ENCODE data around the gene TRIP13.
"Not testable (repeated sequence)": the region's sequence is repeated elsewhere in the genome, so short reads cannot be mapped to it uniquely, and the experiment has no call there.

Gene TRIP13

DNA sequence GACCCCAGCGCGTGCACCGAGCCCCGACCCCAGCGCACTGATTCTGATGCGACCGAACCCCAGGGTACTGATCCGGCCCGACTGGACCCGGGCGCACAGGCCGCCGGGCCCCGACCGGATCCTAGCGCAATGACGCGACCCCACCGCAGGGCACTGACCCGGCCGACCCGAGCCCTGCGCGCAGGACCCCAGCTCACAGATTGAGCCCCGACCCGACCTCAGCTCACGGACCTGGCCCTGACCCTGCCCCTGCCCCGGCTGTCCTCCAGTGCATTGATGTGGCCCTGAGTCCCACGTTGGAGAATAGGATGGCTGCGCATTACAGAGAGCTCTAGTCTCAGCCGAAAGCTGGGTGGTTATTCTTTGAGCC is 438 bp downstream of the TRIP13 start:
- no peak for DNase-seq

- DNase-seq, result no peak
Observed at GRCh38 chr5:893711-894110, 1.0 kb downstream of the TRIP13 start.

- no peak for DNase-seq
Observed at GRCh38 chr5:900781-901180, 8.1 kb downstream of the TRIP13 start.

- DNase-seq, result no peak
Observed at GRCh38 chr5:902129-902916, 9.6 kb downstream of the TRIP13 start.

- no peak for DNase-seq
Observed at GRCh38 chr5:903756-904096, 11.0 kb downstream of the TRIP13 start.

DNA sequence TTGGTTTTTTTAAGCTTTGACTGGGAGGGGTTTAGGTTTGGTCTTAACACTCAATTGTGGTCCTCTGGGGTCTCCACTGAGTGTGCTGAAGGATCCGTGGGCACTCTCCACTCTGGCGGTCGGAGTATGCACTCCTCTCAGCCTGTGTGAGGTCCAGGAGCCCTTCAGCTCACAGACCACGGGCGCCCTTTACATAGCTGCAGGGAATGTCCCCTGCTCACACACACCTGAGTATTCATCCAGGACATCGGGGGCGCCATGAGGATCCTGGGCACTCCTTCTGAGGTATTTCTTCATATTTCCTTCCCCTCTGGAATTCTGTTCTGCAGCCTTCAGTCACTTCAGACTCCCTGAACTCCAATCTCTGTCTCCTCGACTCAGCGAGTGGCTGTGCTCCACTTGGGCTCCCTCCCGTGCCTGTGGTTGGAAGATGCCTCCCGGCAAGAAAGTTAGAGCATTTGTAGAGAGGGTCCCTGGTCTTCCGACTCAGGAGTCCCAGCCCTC is 12.5 kb downstream of the TRIP13 start:
- peak; percentile 38 for DNase-seq

DNA sequence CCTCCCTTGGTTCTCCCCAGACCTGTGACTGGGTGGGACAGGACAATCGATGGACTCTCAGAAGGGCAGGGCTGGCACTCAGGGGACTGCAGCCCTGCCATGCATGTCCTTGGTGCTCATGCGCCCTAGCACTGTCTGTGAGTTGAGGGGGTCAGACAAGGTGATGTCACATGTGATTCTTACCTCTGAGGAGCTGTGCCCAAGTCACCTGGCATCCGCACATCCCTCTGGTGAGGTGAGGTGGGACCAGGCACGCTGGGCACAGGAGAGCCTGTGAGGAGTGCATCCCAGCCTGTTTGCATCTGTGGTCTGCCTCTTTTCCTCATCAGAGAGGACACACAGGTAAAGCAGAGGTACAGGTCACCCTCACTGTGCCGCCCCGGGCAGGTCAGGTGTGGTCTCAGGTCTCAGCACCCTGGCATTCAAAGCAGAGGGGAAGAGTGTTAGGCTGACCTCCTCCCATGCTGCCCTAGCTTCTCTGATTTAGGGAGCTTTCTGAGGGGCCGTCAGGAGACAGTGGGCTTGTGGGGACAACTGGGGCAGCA is 14.8 kb downstream of the TRIP13 start:
- DNase-seq, result no peak

DNA sequence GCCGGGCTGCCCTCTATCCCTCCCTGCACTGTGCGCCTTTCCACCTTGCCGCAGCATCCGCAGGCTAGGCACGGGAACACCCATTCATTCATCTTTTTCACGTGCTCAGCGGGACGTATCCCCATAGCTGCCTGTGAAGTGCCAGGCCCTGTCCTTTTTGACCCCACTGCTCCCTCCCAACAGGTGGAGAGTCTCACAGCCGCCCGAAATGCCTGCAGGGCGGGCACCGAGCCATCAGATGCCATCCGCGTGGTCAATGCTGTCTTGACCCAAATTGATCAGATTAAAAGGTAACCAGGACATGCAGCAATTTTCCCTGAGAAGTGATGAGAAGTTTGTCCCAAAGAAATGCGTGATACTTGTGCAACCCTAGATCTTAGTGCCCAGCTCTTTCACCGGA is 15.5 kb downstream of the TRIP13 start:
- DNase-seq, result no peak

DNA sequence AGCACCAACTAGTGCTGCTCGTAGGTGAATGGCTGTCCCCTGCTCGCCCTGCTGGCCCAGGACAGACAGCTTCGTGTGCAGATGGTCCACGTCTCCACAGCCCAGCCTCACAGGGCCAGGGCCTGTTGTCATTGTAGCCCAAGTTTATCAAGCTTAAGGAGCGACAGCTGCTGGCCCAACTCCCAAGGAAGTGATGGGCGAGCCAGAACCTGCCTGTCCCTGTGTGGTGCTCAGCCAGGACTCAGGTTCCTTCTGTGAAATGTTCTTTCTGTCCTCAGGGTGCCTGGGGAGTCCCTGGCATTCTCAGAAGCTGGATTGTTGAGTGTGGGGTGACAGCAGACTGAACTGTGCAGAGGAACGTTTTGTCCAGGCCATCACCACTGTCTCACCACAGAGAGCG is 16.4 kb downstream of the TRIP13 start:
- no peak for DNase-seq

DNA sequence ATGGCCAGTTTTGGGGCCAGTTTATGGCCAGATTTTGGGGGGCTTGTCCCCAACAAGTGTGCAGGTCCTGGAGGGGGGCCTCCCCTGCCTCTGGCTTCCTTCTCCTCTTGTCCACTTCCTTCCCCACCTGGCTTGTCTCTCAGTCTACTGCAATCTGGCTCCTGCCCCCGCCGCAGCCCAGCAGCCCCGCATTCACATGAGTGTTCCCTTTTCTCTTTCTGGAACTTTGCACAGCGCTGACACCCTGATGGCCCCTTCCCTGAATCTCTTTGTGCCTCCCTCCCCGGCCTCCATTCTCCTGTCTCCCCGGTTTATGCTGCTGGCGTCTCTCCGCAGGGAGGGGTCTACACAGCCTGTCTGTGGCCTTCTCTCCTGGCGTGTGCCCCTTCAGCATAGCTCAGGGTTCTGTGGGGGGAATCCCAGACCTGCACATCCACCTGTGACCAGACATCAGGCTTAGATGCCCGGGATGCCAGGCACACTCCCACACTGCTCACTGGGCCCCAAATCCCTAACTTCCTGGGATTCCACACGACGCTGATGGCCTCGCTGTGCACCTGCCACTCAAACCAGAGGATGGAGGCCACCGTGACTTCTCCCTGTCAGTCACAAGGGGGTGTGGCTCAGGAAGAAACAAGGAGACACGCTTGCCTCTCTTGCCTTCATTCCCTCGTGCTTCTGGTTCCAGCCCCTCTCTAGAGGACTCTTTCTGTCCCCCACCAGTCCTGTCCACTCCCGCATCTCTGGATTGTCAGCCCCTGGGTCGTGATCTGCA is 17.5 kb downstream of the TRIP13 start:
- no peak for DNase-seq

- no peak for DNase-seq
Observed at GRCh38 chr5:910769-911160, 18.1 kb downstream of the TRIP13 start.

DNA sequence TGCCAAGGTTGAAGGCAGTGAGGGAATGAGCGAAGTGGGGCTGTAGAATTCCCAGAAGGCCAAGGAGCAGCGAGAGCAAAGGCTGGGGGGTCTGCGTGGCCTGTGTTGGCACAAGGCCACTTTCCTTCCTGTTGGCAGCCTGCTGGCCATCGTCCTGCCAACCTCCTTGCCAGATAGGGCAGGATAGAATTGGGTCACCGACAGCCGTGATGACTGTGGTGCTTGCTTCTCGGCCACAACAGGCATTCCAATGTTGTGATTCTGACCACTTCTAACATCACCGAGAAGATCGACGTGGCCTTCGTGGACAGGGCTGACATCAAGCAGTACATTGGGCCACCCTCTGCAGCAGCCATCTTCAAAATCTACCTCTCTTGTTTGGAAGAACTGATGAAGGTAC is 18.9 kb downstream of the TRIP13 start:
- no peak for DNase-seq

DNA sequence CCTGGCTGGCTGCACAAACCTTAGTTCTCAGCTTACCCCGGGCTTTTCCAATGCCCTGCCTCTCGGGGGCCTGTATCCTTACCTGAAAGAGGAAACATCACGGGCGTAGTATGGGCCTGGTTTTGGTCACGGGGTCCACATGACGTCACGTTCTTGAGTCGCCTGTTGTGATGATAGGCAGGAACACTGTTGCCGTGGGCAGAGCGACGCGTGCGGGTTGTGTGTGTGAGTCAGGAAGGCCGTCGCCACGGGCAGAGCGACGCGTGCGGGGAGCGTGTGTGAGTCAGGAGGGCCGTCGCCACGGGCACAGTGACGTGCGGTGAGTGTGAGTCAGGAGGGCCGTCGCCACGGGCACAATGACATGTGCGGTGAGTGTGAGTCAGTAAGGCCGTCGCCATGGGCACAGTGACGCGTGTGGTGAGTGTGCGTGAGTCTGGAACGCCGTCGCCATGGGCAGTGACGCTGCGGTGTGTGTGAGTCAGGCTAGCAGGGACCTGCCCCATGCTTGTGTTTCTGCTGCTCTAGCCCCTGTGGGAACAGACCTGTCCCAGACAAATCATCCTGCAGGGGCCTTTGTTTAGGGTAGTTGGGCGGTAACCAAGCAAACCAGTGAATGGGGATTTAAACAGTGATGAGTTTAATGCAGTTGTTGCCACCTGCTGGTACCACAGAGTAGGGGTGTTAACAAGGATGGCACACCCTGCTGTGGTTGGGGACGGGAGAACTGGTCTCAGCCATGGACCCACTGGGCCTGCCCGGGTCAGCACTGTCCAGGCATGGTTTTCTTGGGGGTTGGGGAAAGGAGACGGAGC is 19.8 kb downstream of the TRIP13 start:
- peak; percentile 81 for DNase-seq

DNA sequence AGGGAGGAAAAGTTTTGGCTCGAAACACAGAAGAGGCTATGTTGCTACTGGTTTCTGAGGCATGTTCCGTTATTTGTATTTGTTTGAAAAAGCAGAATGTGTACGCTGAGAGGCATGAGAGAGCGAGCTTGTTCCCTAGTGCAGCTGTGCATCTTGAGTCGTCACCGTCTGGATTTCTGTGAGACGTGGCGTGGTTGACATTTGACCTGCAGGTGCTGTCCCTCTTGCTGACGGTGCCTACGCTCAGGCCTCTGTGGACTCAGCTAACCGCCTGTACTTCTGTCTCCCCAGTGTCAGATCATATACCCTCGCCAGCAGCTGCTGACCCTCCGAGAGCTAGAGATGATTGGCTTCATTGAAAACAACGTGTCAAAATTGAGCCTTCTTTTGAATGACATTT is 21.5 kb downstream of the TRIP13 start:
- DNase-seq, result no peak

- DNase-seq, result no peak
Observed at GRCh38 chr5:914612-915011, 21.9 kb downstream of the TRIP13 start.

DNA sequence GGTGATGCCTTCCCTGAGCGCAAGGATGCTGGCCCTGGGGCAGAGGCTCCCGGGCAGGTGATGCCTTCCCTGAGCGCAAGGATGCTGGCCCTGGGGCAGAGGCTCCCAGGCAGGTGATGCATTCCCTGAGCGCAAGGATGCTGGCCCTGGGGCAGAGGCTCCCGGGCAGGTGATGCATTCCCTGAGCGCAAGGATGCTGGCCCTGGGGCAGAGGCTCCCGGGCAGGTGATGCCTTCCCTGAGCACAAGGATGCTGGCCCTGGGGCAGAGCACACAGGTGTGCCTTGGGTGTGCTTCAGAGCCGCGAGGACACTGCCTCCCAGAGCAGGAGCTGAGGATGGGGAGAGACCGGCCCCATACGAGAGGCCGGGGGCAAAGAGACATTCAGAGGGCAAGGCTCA is 22.7 kb downstream of the TRIP13 start:
- not testable (repeated sequence) for DNase-seq

DNA sequence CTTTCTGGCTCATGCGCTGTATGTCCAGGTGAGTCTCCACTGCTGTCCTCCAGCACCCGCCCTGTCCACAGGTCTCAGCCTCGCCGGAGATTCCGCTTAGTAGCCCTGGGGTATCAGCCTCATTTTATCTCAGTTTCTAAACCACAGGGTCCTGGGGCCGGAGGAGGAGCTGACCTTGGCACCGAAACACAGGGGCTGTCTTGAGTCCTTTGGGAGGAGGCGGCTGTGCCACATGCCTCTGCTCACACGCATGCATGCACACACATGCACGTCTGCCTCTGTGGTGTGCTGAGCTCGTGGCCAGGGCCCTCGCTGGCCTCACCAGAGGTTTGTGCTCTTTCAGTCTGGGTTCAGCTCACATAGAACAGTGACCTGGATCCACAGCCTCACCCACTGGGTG is 23.3 kb downstream of the TRIP13 start:
- DNase-seq, result no peak

- no peak for DNase-seq
Observed at GRCh38 chr5:916441-917293, 24.0 kb downstream of the TRIP13 start.

DNA sequence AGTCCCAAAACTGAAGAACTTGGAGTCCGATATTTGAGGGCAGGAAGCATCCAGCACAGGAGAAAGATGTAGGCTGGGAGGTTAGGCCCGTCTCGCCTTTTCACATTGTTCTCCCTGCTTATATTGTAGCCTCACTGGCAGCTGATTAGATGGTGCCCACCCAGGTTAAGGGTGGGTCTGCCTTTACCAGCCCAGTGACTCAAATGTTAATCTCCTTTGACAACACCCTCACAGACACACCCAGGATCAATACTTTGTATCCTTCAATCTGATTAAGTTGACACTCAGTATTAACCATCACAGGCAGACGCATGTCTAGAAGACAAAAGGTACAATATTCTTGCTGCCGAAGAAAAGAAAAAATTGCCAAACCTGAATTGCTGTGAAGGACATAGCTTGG is 26.0 kb downstream of the TRIP13 start:
- DNase-seq, result not testable (repeated sequence)

DNA sequence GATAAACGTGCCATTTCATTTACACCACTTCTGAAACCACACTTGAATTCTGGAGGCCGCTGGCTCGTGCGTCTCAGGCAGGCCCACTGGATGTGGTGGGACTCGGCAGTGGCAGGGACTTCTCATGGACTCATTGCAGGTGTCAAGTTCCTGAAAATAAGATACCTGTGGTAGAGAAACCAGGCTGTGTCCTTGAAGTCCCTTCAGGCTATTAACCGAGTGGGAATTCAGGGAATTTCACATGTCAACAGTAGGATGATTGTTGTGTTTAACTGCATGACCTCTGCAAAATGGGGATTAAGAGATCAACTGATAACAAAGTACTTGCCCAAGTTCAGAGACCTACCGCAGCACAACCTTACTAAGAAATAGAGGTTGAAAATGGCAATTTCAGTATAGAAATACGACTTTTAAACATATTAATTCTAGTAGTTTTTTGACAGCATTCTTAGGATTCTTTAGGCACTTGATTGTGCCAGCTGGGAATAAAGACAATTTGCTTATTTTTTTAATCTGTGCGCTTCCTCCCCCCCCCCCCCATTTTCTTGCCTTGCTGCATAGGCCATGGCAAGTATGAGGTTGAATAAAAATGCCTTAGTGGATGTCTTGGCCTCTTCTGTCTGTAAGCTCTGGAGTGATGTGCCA is 26.8 kb downstream of the TRIP13 start:
- peak; percentile 84 for DNase-seq

DNA sequence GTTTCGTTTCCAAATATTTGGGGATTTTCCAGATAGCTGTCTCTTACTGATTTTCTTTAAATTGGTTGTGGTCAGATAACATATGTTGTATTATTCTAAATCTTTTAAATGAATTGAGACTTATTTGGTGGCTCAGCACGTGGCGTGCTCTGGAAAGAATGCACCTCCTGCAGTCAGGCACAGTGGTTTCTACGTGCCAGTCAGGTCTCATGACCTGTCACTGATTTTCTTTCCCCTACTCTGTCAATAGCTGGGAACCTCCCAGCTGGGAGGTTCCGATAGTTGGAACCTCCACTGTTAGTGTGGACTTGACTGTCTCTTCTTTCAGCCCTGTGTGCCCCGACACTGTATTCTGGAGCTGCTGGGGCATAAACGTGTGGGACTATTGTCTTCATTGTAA is 27.6 kb downstream of the TRIP13 start:
- no peak for DNase-seq
